A549 (cell line): ENCODE measurements around the gene GBA2.

ENCODE experiments used
- CBX8 ChIP-seq: fragments of 200-600 bp; sonication (generic); IDR thresholded peaks from 2 replicates; pipeline ENCODE4 v1.6.1; 2016
- CEBPB ChIP-seq, 2 experiments: fragments of >200 bp in 1 of 2; sonication (Bioruptor Twin) in 1 of 2; formaldehyde crosslinking in 1 of 2; IDR thresholded peaks; 2 replicates each; pipeline ENCODE4 v1.6.1; 2012 to 2016
- EHMT2 ChIP-seq: fragments of 200-600 bp; sonication (generic); IDR thresholded peaks from 2 replicates; pipeline ENCODE4 v1.6.1; 2016; ENCODE audit warnings: antibody characterized with exemption, low read depth, mild to moderate bottlenecking, moderate library complexity
- POLR2A ChIP-seq: IDR thresholded peaks from 2 replicates; pipeline ENCODE4 v1.6.1; 2012; ENCODE audit warnings: mild to moderate bottlenecking, low read length
- POLR2AphosphoS2 ChIP-seq: conservative IDR thresholded peaks from 2 replicates; pipeline ENCODE4 v1.6.1; 2012; ENCODE audit warnings: low read length, improper control_type of control experiment, inconsistent platforms
- SMC3 ChIP-seq: fragments of >200 bp; sonication (Bioruptor Twin); formaldehyde crosslinking; IDR thresholded peaks from 3 replicates; pipeline ENCODE4 v1.6.1; 2018; ENCODE audit warnings: inconsistent platforms
- TF ChIP-seq, protein P1 (sequence below): fragments of 200-600 bp; sonication (generic); IDR thresholded peaks from 2 replicates; pipeline ENCODE4 v1.6.1; 2016; ENCODE audit warnings: antibody characterized with exemption, mild to moderate bottlenecking, moderate library complexity
- TF ChIP-seq, protein P2 (sequence below): fragments of 250-450 bp; sonication (Bioruptor Pico); IDR thresholded peaks from 2 replicates; pipeline ENCODE4 v1.5.0; 2021; ENCODE audit warnings: mild to moderate bottlenecking, moderate library complexity, borderline replicate concordance
- TF ChIP-seq, protein P3 (sequence below): fragments of >200 bp; sonication (Bioruptor Twin); formaldehyde crosslinking; IDR thresholded peaks from 3 replicates; pipeline ENCODE4 v1.5.1; 2016

DNA sequence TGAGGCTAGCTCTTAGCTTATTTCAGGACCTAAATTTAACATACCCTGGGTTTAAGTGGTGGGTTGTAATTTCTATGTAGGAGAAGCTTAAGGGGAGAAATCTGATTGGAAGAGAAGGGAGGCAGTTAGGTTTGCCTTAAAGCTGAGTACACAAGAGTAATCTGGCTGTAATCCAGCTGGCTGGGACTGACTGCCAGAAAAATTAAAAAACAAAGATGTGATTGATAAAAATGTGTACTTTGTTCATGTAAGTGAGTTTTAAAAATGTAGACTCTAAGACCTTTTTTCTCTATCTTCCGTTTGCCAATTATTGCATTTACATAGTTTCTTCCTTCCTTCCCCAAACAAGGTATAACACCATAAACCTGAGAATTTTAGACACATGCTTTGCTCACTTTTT lies 22.5 kb upstream of the GBA2 start:
- TF ChIP-seq POLR2A, result no peak
- no peak for TF ChIP-seq SMC3
- no peak for TF ChIP-seq CEBPB (IDR thresholded peaks at IDR 0.05)
- TF ChIP-seq, protein P1, sequence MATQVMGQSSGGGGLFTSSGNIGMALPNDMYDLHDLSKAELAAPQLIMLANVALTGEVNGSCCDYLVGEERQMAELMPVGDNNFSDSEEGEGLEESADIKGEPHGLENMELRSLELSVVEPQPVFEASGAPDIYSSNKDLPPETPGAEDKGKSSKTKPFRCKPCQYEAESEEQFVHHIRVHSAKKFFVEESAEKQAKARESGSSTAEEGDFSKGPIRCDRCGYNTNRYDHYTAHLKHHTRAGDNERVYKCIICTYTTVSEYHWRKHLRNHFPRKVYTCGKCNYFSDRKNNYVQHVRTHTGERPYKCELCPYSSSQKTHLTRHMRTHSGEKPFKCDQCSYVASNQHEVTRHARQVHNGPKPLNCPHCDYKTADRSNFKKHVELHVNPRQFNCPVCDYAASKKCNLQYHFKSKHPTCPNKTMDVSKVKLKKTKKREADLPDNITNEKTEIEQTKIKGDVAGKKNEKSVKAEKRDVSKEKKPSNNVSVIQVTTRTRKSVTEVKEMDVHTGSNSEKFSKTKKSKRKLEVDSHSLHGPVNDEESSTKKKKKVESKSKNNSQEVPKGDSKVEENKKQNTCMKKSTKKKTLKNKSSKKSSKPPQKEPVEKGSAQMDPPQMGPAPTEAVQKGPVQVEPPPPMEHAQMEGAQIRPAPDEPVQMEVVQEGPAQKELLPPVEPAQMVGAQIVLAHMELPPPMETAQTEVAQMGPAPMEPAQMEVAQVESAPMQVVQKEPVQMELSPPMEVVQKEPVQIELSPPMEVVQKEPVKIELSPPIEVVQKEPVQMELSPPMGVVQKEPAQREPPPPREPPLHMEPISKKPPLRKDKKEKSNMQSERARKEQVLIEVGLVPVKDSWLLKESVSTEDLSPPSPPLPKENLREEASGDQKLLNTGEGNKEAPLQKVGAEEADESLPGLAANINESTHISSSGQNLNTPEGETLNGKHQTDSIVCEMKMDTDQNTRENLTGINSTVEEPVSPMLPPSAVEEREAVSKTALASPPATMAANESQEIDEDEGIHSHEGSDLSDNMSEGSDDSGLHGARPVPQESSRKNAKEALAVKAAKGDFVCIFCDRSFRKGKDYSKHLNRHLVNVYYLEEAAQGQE, result no peak
- TF ChIP-seq, protein P2, sequence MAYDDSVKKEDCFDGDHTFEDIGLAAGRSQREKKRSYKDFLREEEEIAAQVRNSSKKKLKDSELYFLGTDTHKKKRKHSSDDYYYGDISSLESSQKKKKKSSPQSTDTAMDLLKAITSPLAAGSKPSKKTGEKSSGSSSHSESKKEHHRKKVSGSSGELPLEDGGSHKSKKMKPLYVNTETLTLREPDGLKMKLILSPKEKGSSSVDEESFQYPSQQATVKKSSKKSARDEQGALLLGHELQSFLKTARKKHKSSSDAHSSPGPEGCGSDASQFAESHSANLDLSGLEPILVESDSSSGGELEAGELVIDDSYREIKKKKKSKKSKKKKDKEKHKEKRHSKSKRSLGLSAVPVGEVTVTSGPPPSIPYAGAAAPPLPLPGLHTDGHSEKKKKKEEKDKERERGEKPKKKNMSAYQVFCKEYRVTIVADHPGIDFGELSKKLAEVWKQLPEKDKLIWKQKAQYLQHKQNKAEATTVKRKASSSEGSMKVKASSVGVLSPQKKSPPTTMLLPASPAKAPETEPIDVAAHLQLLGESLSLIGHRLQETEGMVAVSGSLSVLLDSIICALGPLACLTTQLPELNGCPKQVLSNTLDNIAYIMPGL (CRISPR knock-in tag), result no peak
- no peak for TF ChIP-seq POLR2AphosphoS2
- TF ChIP-seq EHMT2, result no peak
- no peak for TF ChIP-seq CBX8
- TF ChIP-seq, protein P3, sequence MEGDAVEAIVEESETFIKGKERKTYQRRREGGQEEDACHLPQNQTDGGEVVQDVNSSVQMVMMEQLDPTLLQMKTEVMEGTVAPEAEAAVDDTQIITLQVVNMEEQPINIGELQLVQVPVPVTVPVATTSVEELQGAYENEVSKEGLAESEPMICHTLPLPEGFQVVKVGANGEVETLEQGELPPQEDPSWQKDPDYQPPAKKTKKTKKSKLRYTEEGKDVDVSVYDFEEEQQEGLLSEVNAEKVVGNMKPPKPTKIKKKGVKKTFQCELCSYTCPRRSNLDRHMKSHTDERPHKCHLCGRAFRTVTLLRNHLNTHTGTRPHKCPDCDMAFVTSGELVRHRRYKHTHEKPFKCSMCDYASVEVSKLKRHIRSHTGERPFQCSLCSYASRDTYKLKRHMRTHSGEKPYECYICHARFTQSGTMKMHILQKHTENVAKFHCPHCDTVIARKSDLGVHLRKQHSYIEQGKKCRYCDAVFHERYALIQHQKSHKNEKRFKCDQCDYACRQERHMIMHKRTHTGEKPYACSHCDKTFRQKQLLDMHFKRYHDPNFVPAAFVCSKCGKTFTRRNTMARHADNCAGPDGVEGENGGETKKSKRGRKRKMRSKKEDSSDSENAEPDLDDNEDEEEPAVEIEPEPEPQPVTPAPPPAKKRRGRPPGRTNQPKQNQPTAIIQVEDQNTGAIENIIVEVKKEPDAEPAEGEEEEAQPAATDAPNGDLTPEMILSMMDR, result no peak
